IPS-NIHi7 (cell line): Measurements from ENCODE around the gene HM13.
"Not testable (repeated sequence)": the region's sequence is repeated elsewhere in the genome, so short reads cannot be mapped to it uniquely, and the experiment has no call there.

Experiments used
- DNase-seq: peaks from one replicate; pipeline ENCODE4 v3.0.0; 2012; ENCODE audit warnings: mixed read lengths; ENCODE audit errors: extremely low spot score

HM13 gene

GRCh38 chr20:31590717-31591225 is 76.5 kb downstream of the HM13 start:
- peak; percentile 26 for DNase-seq

GRCh38 chr20:31593221-31594001 is 79.2 kb downstream of the HM13 start:
- peak; percentile 6 for DNase-seq

GRCh38 chr20:31594002-31594557 is 79.8 kb downstream of the HM13 start:
- DNase-seq = no peak

- peak; percentile 56 for DNase-seq
These were observed 80.5 kb downstream of the HM13 start for GRCh38 chr20:31594558-31595379.

- peak; percentile 13 for DNase-seq
These were observed 81.1 kb downstream of the HM13 start for GRCh38 chr20:31595380-31595653.

GRCh38 chr20:31595654-31596411 is 81.6 kb downstream of the HM13 start:
- DNase-seq = peak; percentile 32

GRCh38 chr20:31596412-31596715 is 82.1 kb downstream of the HM13 start:
- DNase-seq = not testable (repeated sequence)

- DNase-seq = no peak
These were observed 82.7 kb downstream of the HM13 start for GRCh38 chr20:31596831-31597480.

- no peak for DNase-seq
These were observed 83.2 kb downstream of the HM13 start for GRCh38 chr20:31597481-31597855.

GRCh38 chr20:31602431-31602778 is 88.2 kb downstream of the HM13 start:
- DNase-seq = no peak

GRCh38 chr20:31602779-31603441 is 88.7 kb downstream of the HM13 start:
- DNase-seq = no peak

GRCh38 chr20:31603822-31604566 is 89.8 kb downstream of the HM13 start:
- DNase-seq = peak; percentile 82

GRCh38 chr20:31604567-31605030 is 90.4 kb downstream of the HM13 start:
- no peak for DNase-seq

GRCh38 chr20:31605031-31605901 is 91.0 kb downstream of the HM13 start, which contains the start of gene ID1:
ID1 (plus strand) TSS chr20:31605289; CDS start chr20:31605388, 99 bp downstream.
- DNase-seq = peak; percentile 82

- DNase-seq = peak; percentile 33
These were observed 91.9 kb downstream of the HM13 start for GRCh38 chr20:31605902-31606803.

- DNase-seq = peak; percentile 35
These were observed 92.8 kb downstream of the HM13 start for GRCh38 chr20:31606804-31607639.

GRCh38 chr20:31607640-31608250 is 93.5 kb downstream of the HM13 start:
- DNase-seq = no peak
